Neural crest cell (in vitro differentiated cells): ENCODE measurements around the gene GPX2. TPM values are rescaled to one million over a fixed set of nuclear protein-coding genes. Genes with fewer than 3 reads are reported as not detected.

Experiments used
- DNase-seq: peaks from one replicate; pipeline ENCODE4 v3.0.0; 2021; ENCODE audit warnings: low read depth, mixed read lengths, low spot score
- H3K27ac Mint-ChIP-seq: one replicate; pipeline ENCODE4 v1.8.0; 2021; ENCODE audit warnings: mild to moderate bottlenecking, mixed read lengths; ENCODE audit not compliant: unreplicated experiment
- H3K27me3 Mint-ChIP-seq: 2 replicates; pipeline ENCODE4 v1.8.0; 2021; ENCODE audit warnings: low read depth, mild to moderate bottlenecking, mixed read lengths
- H3K36me3 Mint-ChIP-seq: 2 replicates; pipeline ENCODE4 v1.8.0; 2021; ENCODE audit warnings: low read depth, mild to moderate bottlenecking, mixed read lengths
- H3K4me1 Mint-ChIP-seq: 2 replicates; pipeline ENCODE4 v1.8.0; 2021; ENCODE audit warnings: mixed read lengths
- H3K4me3 Mint-ChIP-seq: one replicate; pipeline ENCODE4 v1.8.0; 2021; ENCODE audit warnings: mild to moderate bottlenecking, mixed read lengths
- H3K9me3 Mint-ChIP-seq: 2 replicates; pipeline ENCODE4 v1.8.0; 2021; ENCODE audit warnings: mixed read lengths
- total RNA-seq: library from RNA; stranded (reverse); gene quantifications from 2 replicates; pipeline ENCODE4 v1.2.1, GENCODE V29; 2021
- TF ChIP-seq, protein P1 (sequence below): fragments of 200-600 bp; sonication (generic); conservative IDR thresholded peaks from 2 replicates; pipeline ENCODE4 v1.5.0; 2021; ENCODE audit warnings: antibody characterized with exemption, mild to moderate bottlenecking

The GPX2 gene
- total RNA-seq, 1 donor from 2014 or later: not detected

DNA sequence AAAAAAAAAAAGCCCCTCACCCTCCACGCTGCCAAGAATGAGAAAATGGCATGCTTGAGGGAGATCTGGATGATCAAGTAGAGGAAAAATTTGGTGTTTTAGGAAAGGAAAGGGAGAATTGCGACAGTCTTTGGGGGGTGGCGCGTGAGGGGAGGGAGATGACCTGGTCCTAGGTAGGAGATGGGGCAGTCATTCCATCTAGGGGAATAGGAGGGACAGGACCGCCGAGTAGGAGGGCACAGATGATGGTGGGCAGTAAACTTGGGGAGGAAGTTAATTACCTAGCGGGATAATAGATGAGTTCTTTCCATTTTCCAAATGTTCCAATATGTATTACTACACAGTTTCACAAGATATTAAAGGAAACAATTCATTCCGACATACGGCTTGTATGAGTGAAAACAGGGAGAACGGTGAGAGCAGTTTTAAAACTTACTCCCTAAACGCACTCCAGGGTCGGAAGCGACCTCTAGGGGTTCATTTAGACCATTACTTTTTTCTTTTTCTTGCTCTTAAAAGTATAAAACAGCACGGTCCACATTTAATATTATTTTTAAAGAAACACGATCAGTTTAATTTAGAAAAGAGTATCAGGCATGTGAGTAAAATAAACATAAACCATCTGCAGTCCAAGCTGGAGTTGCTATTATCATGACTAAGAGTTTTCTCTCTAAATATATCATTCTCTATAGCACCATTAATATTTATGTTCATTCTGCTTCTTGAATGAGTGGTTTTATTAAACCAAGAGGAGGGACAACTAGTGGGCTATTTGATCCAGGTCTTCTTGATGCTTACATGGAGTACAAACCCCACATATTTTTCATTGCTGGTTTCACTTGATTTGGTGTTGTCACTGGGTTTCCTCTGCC lies 41.1 kb upstream of the GPX2 start:
- peaks cover 55% of the 10 kb centered on the region for H3K27me3 Mint-ChIP-seq
- no peaks in the 10 kb centered on the region for H3K36me3 Mint-ChIP-seq
- no peaks in the 10 kb centered on the region for H3K9me3 Mint-ChIP-seq
- TF ChIP-seq, protein P1, sequence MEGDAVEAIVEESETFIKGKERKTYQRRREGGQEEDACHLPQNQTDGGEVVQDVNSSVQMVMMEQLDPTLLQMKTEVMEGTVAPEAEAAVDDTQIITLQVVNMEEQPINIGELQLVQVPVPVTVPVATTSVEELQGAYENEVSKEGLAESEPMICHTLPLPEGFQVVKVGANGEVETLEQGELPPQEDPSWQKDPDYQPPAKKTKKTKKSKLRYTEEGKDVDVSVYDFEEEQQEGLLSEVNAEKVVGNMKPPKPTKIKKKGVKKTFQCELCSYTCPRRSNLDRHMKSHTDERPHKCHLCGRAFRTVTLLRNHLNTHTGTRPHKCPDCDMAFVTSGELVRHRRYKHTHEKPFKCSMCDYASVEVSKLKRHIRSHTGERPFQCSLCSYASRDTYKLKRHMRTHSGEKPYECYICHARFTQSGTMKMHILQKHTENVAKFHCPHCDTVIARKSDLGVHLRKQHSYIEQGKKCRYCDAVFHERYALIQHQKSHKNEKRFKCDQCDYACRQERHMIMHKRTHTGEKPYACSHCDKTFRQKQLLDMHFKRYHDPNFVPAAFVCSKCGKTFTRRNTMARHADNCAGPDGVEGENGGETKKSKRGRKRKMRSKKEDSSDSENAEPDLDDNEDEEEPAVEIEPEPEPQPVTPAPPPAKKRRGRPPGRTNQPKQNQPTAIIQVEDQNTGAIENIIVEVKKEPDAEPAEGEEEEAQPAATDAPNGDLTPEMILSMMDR: peak; percentile 79
- peak overlapping the region; percentile 81 for H3K4me3 Mint-ChIP-seq
- H3K27ac Mint-ChIP-seq: no peak overlapping the region
- no peak for DNase-seq
- peaks cover 29% of the 10 kb centered on the region for H3K4me1 Mint-ChIP-seq

DNA sequence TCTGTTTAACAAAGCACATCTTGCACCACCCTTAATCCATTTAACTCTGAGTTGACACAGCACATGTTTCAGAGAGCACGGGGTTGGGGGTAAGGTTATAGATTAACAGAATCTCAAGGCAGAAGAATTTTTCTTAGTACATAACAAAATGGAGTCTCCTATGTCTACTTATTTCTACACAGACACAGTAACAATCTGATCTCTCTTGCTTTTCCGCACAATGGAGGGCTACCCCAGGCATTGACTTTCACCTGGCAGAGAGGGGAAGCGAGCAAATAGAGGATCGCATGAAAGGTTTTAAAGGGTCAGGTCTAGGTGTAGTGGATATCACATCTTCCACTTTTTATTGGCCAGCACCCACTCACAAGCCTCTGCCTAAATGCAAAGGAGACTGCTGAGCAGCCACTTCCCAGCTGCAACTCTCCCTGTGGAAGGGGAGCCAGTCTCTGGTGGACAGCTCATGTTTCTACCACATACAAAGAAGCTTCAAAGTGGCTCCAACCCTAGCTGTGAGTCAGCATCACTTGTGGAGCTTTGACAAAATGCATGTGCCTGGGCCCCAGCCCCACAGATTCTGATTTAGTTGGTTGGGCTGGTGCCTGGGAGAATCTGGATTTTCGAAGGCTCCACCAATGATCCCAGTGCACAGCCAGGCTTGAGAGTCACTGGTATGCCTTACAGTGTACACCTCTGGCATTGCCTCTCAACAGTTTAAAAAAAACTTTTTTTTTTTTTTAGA lies 37.0 kb upstream of the GPX2 start:
- no peak for DNase-seq
- TF ChIP-seq, protein P1: no peak
- no peaks in the 10 kb centered on the region for H3K9me3 Mint-ChIP-seq
- H3K4me3 Mint-ChIP-seq: no peak overlapping the region
- H3K27me3 Mint-ChIP-seq: peaks cover 48% of the 10 kb centered on the region
- H3K36me3 Mint-ChIP-seq: no peaks in the 10 kb centered on the region
- peaks cover 19% of the 10 kb centered on the region for H3K4me1 Mint-ChIP-seq
- H3K27ac Mint-ChIP-seq: no peak overlapping the region

DNA sequence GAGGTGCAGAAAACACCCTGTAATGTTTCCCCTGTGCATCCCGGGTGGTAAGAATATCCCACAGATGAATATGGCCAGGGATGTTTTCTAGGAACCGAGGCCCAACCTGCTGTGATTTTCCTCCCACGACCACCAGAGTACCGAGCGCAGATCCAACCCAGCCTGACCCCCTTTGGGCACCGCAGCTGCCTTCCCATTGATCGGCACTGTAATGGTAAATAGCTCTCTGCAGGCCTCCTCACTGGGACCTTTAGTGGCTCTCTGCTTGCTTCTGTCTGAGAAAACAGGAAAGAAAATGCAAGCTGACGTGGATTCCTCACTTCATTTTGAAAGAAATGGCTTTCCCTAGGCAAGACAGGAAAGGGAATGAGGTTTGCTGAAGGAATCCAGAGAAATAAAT lies 32.0 kb upstream of the GPX2 start:
- Mint-ChIP-seq H3K27ac (no peak overlapping the region), H3K36me3 (no peaks in the 10 kb centered on the region), H3K4me3 (peak overlapping the region; percentile 64), H3K27me3 (peaks cover 35% of the 10 kb centered on the region), H3K4me1 (peaks cover 12% of the 10 kb centered on the region), H3K9me3 (no peaks in the 10 kb centered on the region)
- no peak for DNase-seq
- TF ChIP-seq, protein P1: no peak

DNA sequence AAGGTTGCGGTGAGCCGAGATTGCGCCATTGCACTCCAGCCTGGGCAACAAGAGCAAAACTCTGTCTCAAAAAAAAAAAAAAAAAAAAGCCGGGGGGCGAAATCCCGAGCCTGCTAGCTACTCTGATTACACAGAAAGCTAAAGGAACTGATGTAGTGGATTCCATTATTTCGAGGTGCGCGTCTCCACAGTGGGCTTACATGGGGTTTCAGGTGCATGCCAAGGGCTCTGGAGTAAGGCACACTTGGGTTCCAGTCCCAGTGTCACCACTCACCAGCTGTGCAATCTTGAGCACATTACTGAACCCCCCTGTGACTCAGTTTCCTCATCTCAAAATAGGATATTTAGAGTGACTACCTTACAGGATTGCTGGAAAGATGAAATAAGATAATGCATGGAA lies 31.3 kb upstream of the GPX2 start:
- Mint-ChIP-seq H3K9me3 (no peaks in the 10 kb centered on the region), H3K4me3 (peak overlapping the region; percentile 51), H3K36me3 (no peaks in the 10 kb centered on the region), H3K4me1 (peaks cover 17% of the 10 kb centered on the region), H3K27ac (no peak overlapping the region), H3K27me3 (peaks cover 32% of the 10 kb centered on the region)
- DNase-seq: no peak
- TF ChIP-seq, protein P1: no peak

DNA sequence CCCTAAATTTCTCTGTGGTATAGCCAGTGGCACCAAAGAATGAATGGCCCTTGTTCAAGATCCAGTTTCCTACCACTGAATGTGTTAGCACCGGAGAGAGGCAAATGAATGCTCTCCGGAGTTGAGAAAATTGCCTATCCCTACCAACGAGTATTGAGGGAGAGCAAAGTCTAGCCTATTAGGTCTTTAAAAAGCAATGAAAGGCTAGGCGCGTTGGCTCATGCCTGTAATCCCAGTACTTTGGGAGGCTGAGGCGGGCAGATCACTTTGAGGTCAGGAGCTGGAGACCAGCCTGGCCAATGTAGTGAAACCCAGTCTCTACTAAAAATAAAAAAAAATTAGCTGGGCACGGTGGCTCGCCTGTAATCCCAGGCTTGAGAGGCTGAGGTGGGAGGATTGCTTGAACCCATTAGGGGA lies 30.5 kb upstream of the GPX2 start:
- Mint-ChIP-seq H3K27ac (no peak overlapping the region), H3K36me3 (no peaks in the 10 kb centered on the region), H3K4me1 (peaks cover 12% of the 10 kb centered on the region), H3K9me3 (no peaks in the 10 kb centered on the region), H3K4me3 (peak overlapping the region; percentile 89), H3K27me3 (peaks cover 27% of the 10 kb centered on the region)
- TF ChIP-seq, protein P1: no peak
- DNase-seq: no peak
